IMR-90 (cell line): Measurements from ENCODE around the gene DOCK2.

ENCODE experiments used
- BHLHE40 ChIP-seq: fragments of 150-350 bp; IDR thresholded peaks from 2 replicates; pipeline ENCODE4 v1.6.1; 2016; ENCODE audit warnings: mild to moderate bottlenecking, low read depth, low read length
- POLR2A ChIP-seq: IDR thresholded peaks from 2 replicates; pipeline ENCODE4 v1.6.1; 2012; ENCODE audit warnings: mild to moderate bottlenecking, low read depth, low read length
- USF2 ChIP-seq: fragments of 150-350 bp; IDR thresholded peaks from 2 replicates; pipeline ENCODE4 v1.6.1; 2017; ENCODE audit warnings: mild to moderate bottlenecking, antibody characterized with exemption, low read length, low read depth
- TF ChIP-seq, protein P1 (sequence below): conservative IDR thresholded peaks from 2 replicates; pipeline ENCODE4 v1.5.1; 2012; ENCODE audit warnings: mild to moderate bottlenecking, low read depth, low read length, improper control_type of control experiment

DNA sequence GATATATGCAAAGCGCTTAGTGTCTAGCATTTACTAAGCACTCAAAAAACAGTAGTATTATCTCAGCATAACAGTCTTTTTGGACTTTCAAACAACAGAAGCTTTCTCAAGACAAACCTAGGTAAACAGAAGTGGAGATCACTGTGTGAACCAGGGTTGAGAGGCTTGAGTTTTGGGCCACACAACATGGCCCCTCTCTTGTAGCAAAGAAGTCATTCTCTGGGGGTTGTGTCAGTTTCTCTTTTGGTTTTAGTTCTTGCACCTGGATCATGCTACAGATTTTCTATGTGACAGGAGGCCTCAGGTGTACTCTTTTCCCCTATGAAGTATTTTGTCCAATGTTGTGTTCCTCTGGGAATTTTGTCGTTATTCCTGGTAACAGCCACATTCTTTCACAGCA, 313.3 kb downstream of the DOCK2 start:
- TF ChIP-seq POLR2A = no peak
- TF ChIP-seq, protein P1, sequence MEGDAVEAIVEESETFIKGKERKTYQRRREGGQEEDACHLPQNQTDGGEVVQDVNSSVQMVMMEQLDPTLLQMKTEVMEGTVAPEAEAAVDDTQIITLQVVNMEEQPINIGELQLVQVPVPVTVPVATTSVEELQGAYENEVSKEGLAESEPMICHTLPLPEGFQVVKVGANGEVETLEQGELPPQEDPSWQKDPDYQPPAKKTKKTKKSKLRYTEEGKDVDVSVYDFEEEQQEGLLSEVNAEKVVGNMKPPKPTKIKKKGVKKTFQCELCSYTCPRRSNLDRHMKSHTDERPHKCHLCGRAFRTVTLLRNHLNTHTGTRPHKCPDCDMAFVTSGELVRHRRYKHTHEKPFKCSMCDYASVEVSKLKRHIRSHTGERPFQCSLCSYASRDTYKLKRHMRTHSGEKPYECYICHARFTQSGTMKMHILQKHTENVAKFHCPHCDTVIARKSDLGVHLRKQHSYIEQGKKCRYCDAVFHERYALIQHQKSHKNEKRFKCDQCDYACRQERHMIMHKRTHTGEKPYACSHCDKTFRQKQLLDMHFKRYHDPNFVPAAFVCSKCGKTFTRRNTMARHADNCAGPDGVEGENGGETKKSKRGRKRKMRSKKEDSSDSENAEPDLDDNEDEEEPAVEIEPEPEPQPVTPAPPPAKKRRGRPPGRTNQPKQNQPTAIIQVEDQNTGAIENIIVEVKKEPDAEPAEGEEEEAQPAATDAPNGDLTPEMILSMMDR = no peak
- TF ChIP-seq USF2 = no peak
- TF ChIP-seq BHLHE40 = no peak
